Liver (tissue), 9 donors: ENCODE data around the gene CSNK1G2. TPM values are rescaled to one million over a fixed set of nuclear protein-coding genes. Genes with fewer than 3 reads are reported as not detected.

ENCODE experiments used
- DNase-seq: peaks from one replicate; pipeline ENCODE4 v3.0.0-alpha.2; 2017; ENCODE audit warnings: low spot score
- H3K27ac ChIP-seq, 2 donors: one replicate each; pipeline ENCODE4 v1.7.0; 2013; ENCODE audit warnings: inconsistent platforms in 2 of 2, low read length in 2 of 2, control low read depth in 1 of 2, low read depth in 1 of 2, mild to moderate bottlenecking in 1 of 2
- H3K27me3 ChIP-seq, 4 donors: one replicate each; pipeline versions ENCODE4 v1.6.1 to v1.7.0; 2013; ENCODE audit warnings: low read length in 3 of 4, inconsistent platforms in 1 of 4, mild to moderate bottlenecking in 1 of 4, moderate library complexity in 1 of 4; ENCODE audit not compliant: control insufficient read depth in 4 of 4, insufficient read depth in 4 of 4
- H3K36me3 ChIP-seq, 4 donors: one replicate each; pipeline versions ENCODE4 v1.6.1 to v1.7.0; 2013; ENCODE audit warnings: low read length in 3 of 4, mild to moderate bottlenecking in 3 of 4, low read depth in 1 of 4, moderate library complexity in 1 of 4; ENCODE audit not compliant: control insufficient read depth in 4 of 4, insufficient read depth in 3 of 4
- H3K4me1 ChIP-seq, 4 donors: one replicate each; pipeline versions ENCODE4 v1.6.1 to v1.7.0; 2013; ENCODE audit warnings: low read length in 3 of 4, mild to moderate bottlenecking in 3 of 4, moderate library complexity in 1 of 4; ENCODE audit not compliant: control insufficient read depth in 4 of 4, insufficient read depth in 4 of 4
- H3K4me3 ChIP-seq, 3 donors: one replicate each; pipeline versions ENCODE4 v1.6.1 to v1.7.0; 2013; ENCODE audit warnings: low read length in 3 of 3, control low read depth in 1 of 3, low read depth in 1 of 3, mild to moderate bottlenecking in 1 of 3
- H3K9ac ChIP-seq, 2 donors: one replicate each; pipeline ENCODE4 v1.7.0; 2013; ENCODE audit warnings: low read length in 2 of 2, mild to moderate bottlenecking in 2 of 2, moderate library complexity in 2 of 2, control low read depth in 1 of 2, low read depth in 1 of 2
- H3K9me3 ChIP-seq, 4 donors: one replicate each; pipeline versions ENCODE4 v1.6.1 to v1.7.0; 2013; ENCODE audit warnings: low read length in 3 of 4; ENCODE audit not compliant: control insufficient read depth in 4 of 4
- ATF3 ChIP-seq: IDR thresholded peaks from 2 replicates; pipeline ENCODE4 v1.6.1; 2016; ENCODE audit warnings: antibody characterized with exemption
- CTCF ChIP-seq: fragments of 150-350 bp; IDR thresholded peaks from 2 replicates; pipeline ENCODE4 v1.5.1; 2017; ENCODE audit warnings: improper control_type of control experiment, low read depth, low read length; ENCODE audit not compliant: missing input control
- FOXA1 ChIP-seq: IDR thresholded peaks from 2 replicates; pipeline ENCODE4 v1.6.1; 2016; ENCODE audit warnings: antibody characterized with exemption
- FOXA2 ChIP-seq: IDR thresholded peaks from 2 replicates; pipeline ENCODE4 v1.6.1; 2016; ENCODE audit warnings: antibody characterized with exemption
- GABPA ChIP-seq, 2 donors: IDR thresholded peaks in 1 of 2; conservative IDR thresholded peaks in 1 of 2; 2 replicates each; pipeline ENCODE4 v1.6.1; 2016; ENCODE audit warnings: antibody characterized with exemption in 2 of 2, mild to moderate bottlenecking in 1 of 2, moderate library complexity in 1 of 2
- HNF4A ChIP-seq, 2 donors: conservative IDR thresholded peaks; 2 replicates each; pipeline ENCODE4 v1.6.1; 2016; ENCODE audit warnings: antibody characterized with exemption in 2 of 2, mild to moderate bottlenecking in 2 of 2
- HNF4G ChIP-seq: IDR thresholded peaks from 2 replicates; pipeline ENCODE4 v1.6.1; 2016; ENCODE audit warnings: antibody characterized with exemption
- JUND ChIP-seq, 2 donors: IDR thresholded peaks; 2 replicates each; pipeline ENCODE4 v1.6.1; 2016; ENCODE audit warnings: antibody characterized with exemption in 2 of 2
- MAX ChIP-seq: IDR thresholded peaks from 2 replicates; pipeline ENCODE4 v1.6.1; 2016; ENCODE audit warnings: antibody characterized with exemption
- NR2F2 ChIP-seq: IDR thresholded peaks from 2 replicates; pipeline ENCODE4 v1.6.1; 2016; ENCODE audit warnings: antibody characterized with exemption
- REST ChIP-seq: IDR thresholded peaks from 2 replicates; pipeline ENCODE4 v1.6.1; 2016; ENCODE audit warnings: antibody characterized with exemption, mild to moderate bottlenecking
- RXRA ChIP-seq, 2 donors: IDR thresholded peaks; 2 replicates each; pipeline ENCODE4 v1.6.1; 2017 to 2018; ENCODE audit warnings: antibody characterized with exemption in 2 of 2, mild to moderate bottlenecking in 1 of 2
- SP1 ChIP-seq: IDR thresholded peaks from 2 replicates; pipeline ENCODE4 v1.6.1; 2018; ENCODE audit warnings: antibody characterized with exemption, mild to moderate bottlenecking
- TAF1 ChIP-seq: conservative IDR thresholded peaks from 2 replicates; pipeline ENCODE4 v1.6.1; 2016; ENCODE audit warnings: antibody characterized with exemption, mild to moderate bottlenecking
- WGBS: extraction: QIAGEN DNeasy Blood & Tissue Kit; methylation state at CpG from one replicate; pipeline ENCODE4 v1.1.7; 2013; 5-methylcytosine and 5-hydroxymethylcytosine counted together
- polyA plus RNA-seq, 2 donors: library from polyadenylated mRNA; stranded (reverse) in 1 of 2; unstranded in 1 of 2; fragments of 200-250 nt in 1 of 2; fragments of >200 nt in 1 of 2; fragmentation: Nextera tagmentation in 1 of 2; extraction: Ambion mirVana in 1 of 2; gene quantifications; one replicate each; pipeline versions ENCODE4 v1.2.1 to v1.2.3, GENCODE V29; 2013 to 2015
- total RNA-seq, 2 donors: library from RNA; depleted of rRNA; stranded (reverse); fragments of >200 nt; gene quantifications; one replicate each; pipeline ENCODE4 v1.2.3, GENCODE V29; 2014
- TF ChIP-seq, protein P1 (sequence below): IDR thresholded peaks from 2 replicates; pipeline ENCODE4 v1.6.1; 2016; ENCODE audit warnings: antibody characterized with exemption
- donor health status: healthy.
- donor health status: healthy.
- donor health status: healthy.
- donor health status: healthy.
- donor health status: healthy.

Gene CSNK1G2
- total and polyA plus RNA-seq, 4 donors: 3.5 to 30.6 (median 23.9) TPM

GRCh38 chr19:1924320-1924961 lies 16.5 kb upstream of the CSNK1G2 start:
- no peaks in the 10 kb centered on the region for H3K9me3 ChIP-seq
- WGBS: 95% methylated on average over 35 of the region's 35 CpGs
- H3K9ac ChIP-seq: no peak overlapping the region
- H3K27me3 ChIP-seq: no peaks in the 10 kb centered on the region
- H3K27ac ChIP-seq: no peak overlapping the region
- DNase-seq: no peak
- H3K36me3 ChIP-seq: peaks cover 5 to 35% (median 10%) of the 10 kb centered on the region in 4 donors
- peaks cover 0 to 5% (median 4%) of the 10 kb centered on the region in 4 donors for H3K4me1 ChIP-seq
- H3K4me3 ChIP-seq: no peak overlapping the region
- TF ChIP-seq FOXA2: no peak
- no peak for TF ChIP-seq JUND (IDR thresholded peaks at IDR 0.05)
- no peak for TF ChIP-seq FOXA1
- no peak for TF ChIP-seq SP1

GRCh38 chr19:1925544-1925943 lies 15.4 kb upstream of the CSNK1G2 start:
- Histone ChIP-seq H3K9me3 (no peaks in the 10 kb centered on the region), H3K4me1 (peaks cover 3 to 11% (median 10%) of the 10 kb centered on the region in 4 donors), H3K27ac (no peak overlapping the region), H3K36me3 (peaks cover 0 to 28% (median 10%) of the 10 kb centered on the region in 4 donors), H3K4me3 (no peak overlapping the region), H3K27me3 (no peaks in the 10 kb centered on the region), H3K9ac (no peak overlapping the region)
- WGBS: 94% methylated on average over 16 of the region's 16 CpGs
- DNase-seq: no peak
- TF ChIP-seq HNF4G (no peak), CTCF (no peak), MAX (no peak), FOXA1 (no peak), ATF3 (no peak), NR2F2 (no peak), REST (no peak), GABPA (IDR thresholded peaks at IDR 0.05 in 1 of 2, conservative IDR thresholded peaks at IDR 0.05 in 1 of 2) (no peak), JUND (IDR thresholded peaks at IDR 0.05) (no peak), TAF1 (no peak), HNF4A (conservative IDR thresholded peaks at IDR 0.05) (no peak), SP1 (no peak), RXRA (IDR thresholded peaks at IDR 0.05) (no peak), FOXA2 (no peak)
- TF ChIP-seq, protein P1, sequence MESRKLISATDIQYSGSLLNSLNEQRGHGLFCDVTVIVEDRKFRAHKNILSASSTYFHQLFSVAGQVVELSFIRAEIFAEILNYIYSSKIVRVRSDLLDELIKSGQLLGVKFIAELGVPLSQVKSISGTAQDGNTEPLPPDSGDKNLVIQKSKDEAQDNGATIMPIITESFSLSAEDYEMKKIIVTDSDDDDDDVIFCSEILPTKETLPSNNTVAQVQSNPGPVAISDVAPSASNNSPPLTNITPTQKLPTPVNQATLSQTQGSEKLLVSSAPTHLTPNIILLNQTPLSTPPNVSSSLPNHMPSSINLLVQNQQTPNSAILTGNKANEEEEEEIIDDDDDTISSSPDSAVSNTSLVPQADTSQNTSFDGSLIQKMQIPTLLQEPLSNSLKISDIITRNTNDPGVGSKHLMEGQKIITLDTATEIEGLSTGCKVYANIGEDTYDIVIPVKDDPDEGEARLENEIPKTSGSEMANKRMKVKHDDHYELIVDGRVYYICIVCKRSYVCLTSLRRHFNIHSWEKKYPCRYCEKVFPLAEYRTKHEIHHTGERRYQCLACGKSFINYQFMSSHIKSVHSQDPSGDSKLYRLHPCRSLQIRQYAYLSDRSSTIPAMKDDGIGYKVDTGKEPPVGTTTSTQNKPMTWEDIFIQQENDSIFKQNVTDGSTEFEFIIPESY: no peak
